Hepatocyte (in vitro differentiated cells): ENCODE data around the gene NEAT1.

ENCODE experiments used
- CTCF ChIP-seq: fragments of 200-600 bp; sonication (generic); IDR thresholded peaks from 2 replicates; pipeline ENCODE4 v1.5.1; 2016; ENCODE audit warnings: antibody characterized with exemption, mild to moderate bottlenecking; ENCODE audit not compliant: poor library complexity
- EZH2 ChIP-seq: fragments of 200-600 bp; sonication (generic); IDR thresholded peaks from 2 replicates; pipeline ENCODE4 v1.6.1; 2016; ENCODE audit warnings: antibody characterized with exemption, mild to moderate bottlenecking, borderline replicate concordance
- EZH2phosphoT487 ChIP-seq: fragments of 200-600 bp; sonication (generic); IDR thresholded peaks from one replicate; pipeline ENCODE4 v1.6.1; 2018; ENCODE audit warnings: antibody characterized with exemption, mild to moderate bottlenecking, low read depth, moderate library complexity; ENCODE audit not compliant: unreplicated experiment, severe bottlenecking

- TF ChIP-seq EZH2 (no peak), CTCF (no peak), EZH2phosphoT487 (no peak)
Observed at GRCh38 chr11:65420979-65421793, 1.4 kb upstream of the NEAT1 start.
